BLaER1 treated with 17β-estradiol and CSF1 and Interleukin-3, amounts not matched to agents 10 nM and 100 nM (cell line): ENCODE measurements around the gene SDCBP2.
A peak's percentile ranks its signal among the peaks of the same experiment; 100 is the strongest.

Experiments used
- H3K27ac ChIP-seq, 11 experiments: shearing (Covaris generic); formaldehyde crosslinking; 2 replicates each; pipeline ENCODE4 v1.8.1; 2022
- H3K27me3 ChIP-seq, 11 experiments: shearing (Covaris generic); formaldehyde crosslinking; 2 replicates each; pipeline ENCODE4 v1.8.1; 2022
- H3K36me3 ChIP-seq, 11 experiments: shearing (Covaris generic); formaldehyde crosslinking; 2 replicates each; pipeline ENCODE4 v1.8.1; 2022
- H3K4me1 ChIP-seq, 10 experiments: shearing (Covaris generic); formaldehyde crosslinking; 2 replicates each; pipeline ENCODE4 v1.8.1; 2022
- H3K4me2 ChIP-seq, 11 experiments: shearing (Covaris generic); formaldehyde crosslinking; 2 replicates each; pipeline ENCODE4 v1.8.1; 2022
- H3K4me3 ChIP-seq, 10 experiments: shearing (Covaris generic); formaldehyde crosslinking; 2 replicates each; pipeline ENCODE4 v1.8.1; 2022
- H3K9ac ChIP-seq, 11 experiments: shearing (Covaris generic); formaldehyde crosslinking; 2 replicates each; pipeline ENCODE4 v1.8.1; 2022
- H3K9me3 ChIP-seq, 11 experiments: shearing (Covaris generic); formaldehyde crosslinking; replicated peaks in 1 of 11; 2 replicates each; pipeline ENCODE4 v1.8.1; 2022
- H4K20me1 ChIP-seq, 11 experiments: shearing (Covaris generic); formaldehyde crosslinking; 2 replicates each; pipeline ENCODE4 v1.8.1; 2022
- Cebpa-rat ChIP-seq, 11 experiments: shearing (Covaris generic); IDR thresholded peaks; 2 replicates each; pipeline ENCODE4 v1.8.1; 2022

SDCBP2 gene

GRCh38 chr20:1328680-1329330 lies at the start of gene SDCBP2:
SDCBP2 (minus strand) TSS chr20:1329139; CDS start chr20:1320416, 8,723 bp downstream.
- H3K27me3 ChIP-seq: no peaks in the 10 kb centered on the region
- H3K27ac ChIP-seq: peak within 1 kb of the TSS in 6 of 11 experiments; percentile 5 to 100 (median 36); a peak in 8 of 22 replicates
- peaks cover 56 to 72% (median 62%) of the 10 kb centered on the region in 10 experiments for H3K4me1 ChIP-seq
- peak within 1 kb of the TSS in 8 of 11 experiments; percentile 8 to 99 (median 26); a peak in 7 of 22 replicates for H3K9ac ChIP-seq
- peak within 1 kb of the TSS; percentile 29 to 98 (median 96) for H3K4me2 ChIP-seq
- no peaks in the 10 kb centered on the region for H3K9me3 ChIP-seq
- H4K20me1 ChIP-seq: peaks cover 19 to 74% (median 55%) of the 10 kb centered on the region in 11 experiments; a peak in 19 of 22 replicates
- H3K36me3 ChIP-seq: peaks cover 21 to 47% (median 33%) of the 10 kb centered on the region in 11 experiments
- H3K4me3 ChIP-seq: no peak within 1 kb of the TSS
- TF ChIP-seq Cebpa-rat (IDR thresholded peaks at IDR 0.05): no peak

- TF ChIP-seq Cebpa-rat (IDR thresholded peaks at IDR 0.05): no peak
- Histone ChIP-seq H3K4me1 (peaks cover 80 to 99% (median 97%) of the 10 kb centered on the region in 10 experiments), H3K36me3 (peaks cover 19 to 72% (median 52%) of the 10 kb centered on the region in 11 experiments), H3K9me3 (no peaks in the 10 kb centered on the region), H4K20me1 (peaks cover 66 to 100% (median 98%) of the 10 kb centered on the region in 11 experiments), H3K4me2 (peak overlapping the region in 9 of 11 experiments; percentile 72 to 94 (median 87); a peak in 17 of 22 replicates), H3K4me3 (no peak overlapping the region; a peak in 1 of 20 replicates), H3K9ac (no peak overlapping the region), H3K27me3 (no peaks in the 10 kb centered on the region), H3K27ac (peak overlapping the region in 4 of 11 experiments; percentile 7 to 83 (median 79); a peak in 1 of 22 replicates)
Observed at GRCh38 chr20:1378735-1379125, 49.8 kb upstream of the SDCBP2 start.

- H3K4me3 ChIP-seq: peak overlapping the region in 1 of 10 experiments; percentile 35; a peak in 1 of 20 replicates
- H3K9ac ChIP-seq: peak overlapping the region in 10 of 11 experiments; percentile 19 to 69 (median 53); a peak in 9 of 22 replicates
- peaks cover 78 to 99% (median 95%) of the 10 kb centered on the region in 10 experiments for H3K4me1 ChIP-seq
- no peaks in the 10 kb centered on the region for H3K9me3 ChIP-seq
- no peaks in the 10 kb centered on the region for H3K27me3 ChIP-seq
- H3K36me3 ChIP-seq: peaks cover 25 to 72% (median 52%) of the 10 kb centered on the region in 11 experiments
- no peak for TF ChIP-seq Cebpa-rat (IDR thresholded peaks at IDR 0.05)
- peaks cover 60 to 100% (median 98%) of the 10 kb centered on the region in 11 experiments for H4K20me1 ChIP-seq
- peak overlapping the region; percentile 43 to 94 (median 85) for H3K4me2 ChIP-seq
- H3K27ac ChIP-seq: peak overlapping the region; percentile 22 to 84 (median 78); a peak in 20 of 22 replicates
Observed at GRCh38 chr20:1377984-1378734, 49.2 kb upstream of the SDCBP2 start.

DNA sequence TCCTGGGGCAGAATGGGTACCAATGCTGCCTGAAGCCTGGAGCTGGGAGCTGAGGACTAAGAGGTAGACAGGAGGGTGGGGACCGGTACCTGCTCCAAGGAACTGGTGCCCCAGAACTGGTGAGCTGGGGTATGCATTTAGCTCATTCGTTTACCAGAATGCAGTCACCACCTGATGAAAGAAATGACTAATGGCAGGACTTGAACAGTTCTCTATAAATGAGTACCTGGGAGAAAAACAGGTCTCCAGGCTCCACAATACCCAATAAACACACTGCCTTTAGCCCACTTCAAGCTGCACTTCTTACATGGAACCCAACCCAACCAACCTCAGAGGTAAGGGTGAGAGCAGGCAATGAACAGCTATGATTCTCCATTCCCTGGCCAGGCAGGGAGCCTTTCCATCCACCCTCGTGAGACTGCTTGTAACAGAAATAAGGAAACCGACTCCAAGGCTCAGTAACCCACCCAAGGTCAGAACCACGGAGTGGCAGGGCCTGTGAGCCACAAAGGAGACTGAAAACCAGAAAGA lies 48.5 kb upstream of the SDCBP2 start:
- Histone ChIP-seq H3K4me3 (peak overlapping the region in 4 of 10 experiments; percentile 18 to 35 (median 28); a peak in 4 of 20 replicates), H3K9me3 (no peaks in the 10 kb centered on the region), H3K27me3 (no peaks in the 10 kb centered on the region), H3K9ac (peak overlapping the region in 10 of 11 experiments; percentile 19 to 69 (median 53); a peak in 15 of 22 replicates), H3K4me2 (peak overlapping the region; percentile 43 to 94 (median 85)), H4K20me1 (peaks cover 53 to 100% (median 98%) of the 10 kb centered on the region in 11 experiments), H3K27ac (peak overlapping the region; percentile 31 to 84 (median 78); a peak in 21 of 22 replicates), H3K4me1 (peaks cover 70 to 99% (median 89%) of the 10 kb centered on the region in 10 experiments), H3K36me3 (peaks cover 27 to 72% (median 52%) of the 10 kb centered on the region in 11 experiments)
- no peak for TF ChIP-seq Cebpa-rat (IDR thresholded peaks at IDR 0.05)

GRCh38 chr20:1376408-1377270 lies 47.7 kb upstream of the SDCBP2 start:
- peak overlapping the region in 10 of 11 experiments; percentile 42 to 69 (median 55); a peak in 17 of 22 replicates for H3K9ac ChIP-seq
- H3K4me3 ChIP-seq: peak overlapping the region in 6 of 10 experiments; percentile 7 to 41 (median 28); a peak in 7 of 20 replicates
- H3K4me2 ChIP-seq: peak overlapping the region; percentile 43 to 94 (median 85)
- peaks cover 34 to 75% (median 52%) of the 10 kb centered on the region in 11 experiments for H3K36me3 ChIP-seq
- peaks cover 49 to 100% (median 98%) of the 10 kb centered on the region in 11 experiments for H4K20me1 ChIP-seq
- no peaks in the 10 kb centered on the region for H3K27me3 ChIP-seq
- H3K27ac ChIP-seq: peak overlapping the region; percentile 39 to 84 (median 78); a peak in 21 of 22 replicates
- H3K4me1 ChIP-seq: peaks cover 63 to 99% (median 87%) of the 10 kb centered on the region in 10 experiments
- TF ChIP-seq Cebpa-rat (IDR thresholded peaks at IDR 0.05): peak in 9 of 11 experiments; percentile 37 to 80 (median 71); a peak in 12 of 22 replicates
- H3K9me3 ChIP-seq: no peaks in the 10 kb centered on the region

- peak overlapping the region in 6 of 10 experiments; percentile 4 to 47 (median 21); a peak in 6 of 20 replicates for H3K4me3 ChIP-seq
- peak overlapping the region; percentile 43 to 94 (median 85) for H3K4me2 ChIP-seq
- H3K36me3 ChIP-seq: peaks cover 41 to 81% (median 59%) of the 10 kb centered on the region in 11 experiments
- H4K20me1 ChIP-seq: peaks cover 50 to 100% (median 98%) of the 10 kb centered on the region in 11 experiments
- H3K27me3 ChIP-seq: no peaks in the 10 kb centered on the region
- no peak for TF ChIP-seq Cebpa-rat (IDR thresholded peaks at IDR 0.05)
- H3K4me1 ChIP-seq: peaks cover 62 to 99% (median 88%) of the 10 kb centered on the region in 10 experiments
- peak overlapping the region in 10 of 11 experiments; percentile 25 to 69 (median 54); a peak in 18 of 22 replicates for H3K9ac ChIP-seq
- H3K27ac ChIP-seq: peak overlapping the region; percentile 39 to 84 (median 78); a peak in 21 of 22 replicates
- H3K9me3 ChIP-seq: no peaks in the 10 kb centered on the region
Observed at GRCh38 chr20:1376007-1376406, 47.1 kb upstream of the SDCBP2 start.

GRCh38 chr20:1375515-1375914 lies 46.6 kb upstream of the SDCBP2 start:
- Histone ChIP-seq H3K9ac (peak overlapping the region in 9 of 11 experiments; percentile 25 to 69 (median 54); a peak in 15 of 22 replicates), H3K27me3 (no peaks in the 10 kb centered on the region), H3K9me3 (no peaks in the 10 kb centered on the region), H3K36me3 (peaks cover 46 to 86% (median 64%) of the 10 kb centered on the region in 11 experiments), H3K4me1 (peaks cover 62 to 99% (median 90%) of the 10 kb centered on the region in 10 experiments), H3K27ac (peak overlapping the region; percentile 39 to 84 (median 78); a peak in 21 of 22 replicates), H3K4me2 (peak overlapping the region; percentile 43 to 94 (median 85)), H4K20me1 (peaks cover 54 to 100% (median 98%) of the 10 kb centered on the region in 11 experiments), H3K4me3 (peak overlapping the region in 5 of 10 experiments; percentile 4 to 47 (median 26); a peak in 7 of 20 replicates)
- TF ChIP-seq Cebpa-rat (IDR thresholded peaks at IDR 0.05): no peak
